ENCODE data around the gene CLNK.

CLNK gene

GRCh38 chr4:10684631-10685030 is at the start of gene CLNK:
Gene CLNK (minus strand): TSS chr4:10684768. CDS start chr4:10667869, 16,899 bp downstream.
- in situ Hi-C loops (cut with MboI; ENCODE audit: low sequenced_read_pairs): no loop called here
- no peaks in the 10 kb centered on the region for H3K9me3 ChIP-seq
- H3K27me3 ChIP-seq (ENCODE audit: low read depth): no peaks in the 10 kb centered on the region
- H3K36me3 ChIP-seq (replicated peaks): no peaks in the 10 kb centered on the region
- DNase-seq (ENCODE audit: low spot score in 2 of 2): no peak
- no peaks in the 10 kb centered on the region for H3K4me1 ChIP-seq
- H3K4me3 ChIP-seq: no peak within 1 kb of the TSS

GRCh38 chr4:10733481-10734062 is 49.0 kb upstream of the CLNK start:
- Histone ChIP-seq H3K9me3 (no peaks in the 10 kb centered on the region), H3K4me1 (no peaks in the 10 kb centered on the region), H3K36me3 (replicated peaks) (no peaks in the 10 kb centered on the region), H3K4me3 (no peak overlapping the region), H3K27me3 (ENCODE audit: low read depth) (no peaks in the 10 kb centered on the region)
- in situ Hi-C loops (cut with MboI; ENCODE audit: low sequenced_read_pairs): no loop called here
- no peak for DNase-seq (ENCODE audit: low spot score in 2 of 2)

- no peaks in the 10 kb centered on the region for H3K36me3 ChIP-seq (replicated peaks)
- in situ Hi-C loops (cut with MboI; ENCODE audit: low sequenced_read_pairs): no loop called here
- DNase-seq (ENCODE audit: low spot score in 2 of 2): no peak
- no peaks in the 10 kb centered on the region for H3K27me3 ChIP-seq (ENCODE audit: low read depth)
- H3K4me3 ChIP-seq: no peak overlapping the region
- no peaks in the 10 kb centered on the region for H3K9me3 ChIP-seq
- no peaks in the 10 kb centered on the region for H3K4me1 ChIP-seq
Measured at GRCh38 chr4:10732914-10733415, 48.4 kb upstream of the CLNK start.

GRCh38 chr4:10732235-10732913 is 47.8 kb upstream of the CLNK start:
- no peak overlapping the region for H3K4me3 ChIP-seq
- in situ Hi-C loops (cut with MboI; ENCODE audit: low sequenced_read_pairs): no loop called here
- no peaks in the 10 kb centered on the region for H3K36me3 ChIP-seq (replicated peaks)
- no peak for DNase-seq (ENCODE audit: low spot score in 2 of 2)
- no peaks in the 10 kb centered on the region for H3K4me1 ChIP-seq
- no peaks in the 10 kb centered on the region for H3K27me3 ChIP-seq (ENCODE audit: low read depth)
- H3K9me3 ChIP-seq: no peaks in the 10 kb centered on the region

- Histone ChIP-seq H3K36me3 (replicated peaks) (no peaks in the 10 kb centered on the region), H3K4me3 (no peak overlapping the region), H3K27me3 (ENCODE audit: low read depth) (no peaks in the 10 kb centered on the region), H3K9me3 (no peaks in the 10 kb centered on the region), H3K4me1 (no peaks in the 10 kb centered on the region)
- DNase-seq (ENCODE audit: low spot score in 2 of 2): no peak
- in situ Hi-C loops (cut with MboI; ENCODE audit: low sequenced_read_pairs): no loop called here
Measured at GRCh38 chr4:10731690-10732089, 47.1 kb upstream of the CLNK start.

- in situ Hi-C loops (cut with MboI; ENCODE audit: low sequenced_read_pairs): no loop called here
- Histone ChIP-seq H3K4me3 (no peak overlapping the region), H3K4me1 (no peaks in the 10 kb centered on the region), H3K9me3 (no peaks in the 10 kb centered on the region), H3K27me3 (ENCODE audit: low read depth) (no peaks in the 10 kb centered on the region), H3K36me3 (replicated peaks) (no peaks in the 10 kb centered on the region)
- no peak for DNase-seq (ENCODE audit: low spot score in 2 of 2)
Measured at GRCh38 chr4:10731162-10731561, 46.6 kb upstream of the CLNK start.

GRCh38 chr4:10730590-10730989 is 46.0 kb upstream of the CLNK start:
- no peak for DNase-seq (ENCODE audit: low spot score in 2 of 2)
- no peaks in the 10 kb centered on the region for H3K36me3 ChIP-seq (replicated peaks)
- H3K4me3 ChIP-seq: no peak overlapping the region
- no peaks in the 10 kb centered on the region for H3K27me3 ChIP-seq (ENCODE audit: low read depth)
- no peaks in the 10 kb centered on the region for H3K4me1 ChIP-seq
- no peaks in the 10 kb centered on the region for H3K9me3 ChIP-seq
- in situ Hi-C loops (cut with MboI; ENCODE audit: low sequenced_read_pairs): no loop called here

- Histone ChIP-seq H3K9me3 (no peaks in the 10 kb centered on the region), H3K4me3 (no peak overlapping the region), H3K27me3 (ENCODE audit: low read depth) (no peaks in the 10 kb centered on the region), H3K4me1 (no peaks in the 10 kb centered on the region), H3K36me3 (replicated peaks) (no peaks in the 10 kb centered on the region)
- no peak for DNase-seq (ENCODE audit: low spot score in 2 of 2)
- in situ Hi-C loops (cut with MboI; ENCODE audit: low sequenced_read_pairs): no loop called here
Measured at GRCh38 chr4:10730019-10730418, 45.5 kb upstream of the CLNK start.

- Histone ChIP-seq H3K36me3 (replicated peaks) (no peaks in the 10 kb centered on the region), H3K27me3 (ENCODE audit: low read depth) (no peaks in the 10 kb centered on the region), H3K4me3 (no peak overlapping the region), H3K9me3 (no peaks in the 10 kb centered on the region), H3K4me1 (no peaks in the 10 kb centered on the region)
- no peak for DNase-seq (ENCODE audit: low spot score in 2 of 2)
- in situ Hi-C loops (cut with MboI; ENCODE audit: low sequenced_read_pairs): no loop called here
Measured at GRCh38 chr4:10729366-10729765, 44.8 kb upstream of the CLNK start.

- DNase-seq (ENCODE audit: low spot score in 2 of 2): no peak
- Histone ChIP-seq H3K4me1 (no peaks in the 10 kb centered on the region), H3K9me3 (no peaks in the 10 kb centered on the region), H3K4me3 (no peak overlapping the region), H3K27me3 (ENCODE audit: low read depth) (no peaks in the 10 kb centered on the region), H3K36me3 (replicated peaks) (no peaks in the 10 kb centered on the region)
- in situ Hi-C loops (cut with MboI; ENCODE audit: low sequenced_read_pairs): no loop called here
Measured at GRCh38 chr4:10728016-10728415, 43.4 kb upstream of the CLNK start.

GRCh38 chr4:10727140-10727880 is 42.7 kb upstream of the CLNK start:
- H3K9me3 ChIP-seq: no peaks in the 10 kb centered on the region
- no peaks in the 10 kb centered on the region for H3K27me3 ChIP-seq (ENCODE audit: low read depth)
- no peak overlapping the region for H3K4me3 ChIP-seq
- DNase-seq (ENCODE audit: low spot score in 2 of 2): no peak
- no peaks in the 10 kb centered on the region for H3K4me1 ChIP-seq
- in situ Hi-C loops (cut with MboI; ENCODE audit: low sequenced_read_pairs): no loop called here
- no peaks in the 10 kb centered on the region for H3K36me3 ChIP-seq (replicated peaks)

GRCh38 chr4:10722957-10723356 is 38.4 kb upstream of the CLNK start:
- no peak overlapping the region for H3K4me3 ChIP-seq
- no peaks in the 10 kb centered on the region for H3K9me3 ChIP-seq
- H3K36me3 ChIP-seq (replicated peaks): no peaks in the 10 kb centered on the region
- in situ Hi-C loops (cut with MboI; ENCODE audit: low sequenced_read_pairs): no loop called here
- no peak for DNase-seq (ENCODE audit: low spot score in 2 of 2)
- no peaks in the 10 kb centered on the region for H3K27me3 ChIP-seq (ENCODE audit: low read depth)
- no peaks in the 10 kb centered on the region for H3K4me1 ChIP-seq

GRCh38 chr4:10721616-10722015 is 37.0 kb upstream of the CLNK start:
- DNase-seq (ENCODE audit: low spot score in 2 of 2): no peak
- H3K4me1 ChIP-seq: no peaks in the 10 kb centered on the region
- no peaks in the 10 kb centered on the region for H3K36me3 ChIP-seq (replicated peaks)
- H3K27me3 ChIP-seq (ENCODE audit: low read depth): no peaks in the 10 kb centered on the region
- H3K4me3 ChIP-seq: no peak overlapping the region
- H3K9me3 ChIP-seq: no peaks in the 10 kb centered on the region
- in situ Hi-C loops (cut with MboI; ENCODE audit: low sequenced_read_pairs): no loop called here

GRCh38 chr4:10716163-10716562 is 31.6 kb upstream of the CLNK start:
- no peak for DNase-seq (ENCODE audit: low spot score in 2 of 2)
- Histone ChIP-seq H3K4me1 (no peaks in the 10 kb centered on the region), H3K9me3 (no peaks in the 10 kb centered on the region), H3K4me3 (no peak overlapping the region), H3K27me3 (ENCODE audit: low read depth) (no peaks in the 10 kb centered on the region), H3K36me3 (replicated peaks) (no peaks in the 10 kb centered on the region)
- in situ Hi-C loops (cut with MboI; ENCODE audit: low sequenced_read_pairs): no loop called here
